ENCODE results near the gene ABCA7.

- TF ChIP-seq CTCF (conservative IDR thresholded peaks at IDR 0.05) (no peak; the same call in 1 of the 2 replicates), ZFX (IDR thresholded peaks at IDR 0.05) (no peak)
Measured at GRCh38 chr19:1106841-1107660, 67.1 kb downstream of the ABCA7 start.
